DND-41 (cell line): ENCODE data around the gene SOX18.

ENCODE experiments used
- ATAC-seq: fragments of 200-7000 bp; cut with Tn5 transposase; 3 replicates; pipeline ENCODE4 v1.9.1; 2021; ENCODE audit warnings: low read depth; ENCODE audit not compliant: insufficient read depth
- DNase-seq: peaks from one replicate; pipeline ENCODE4 v3.0.0-alpha.2; 2020
- H2AFZ ChIP-seq: 2 replicates; pipeline ENCODE4 v1.6.0; 2012; ENCODE audit warnings: low read depth, low read length
- H3K27ac ChIP-seq: 2 replicates; pipeline ENCODE4 v1.5.1; 2012; ENCODE audit warnings: low read length, inconsistent platforms
- H3K27me3 ChIP-seq: fragments of 200-600 bp; sonication (generic); 2 replicates; pipeline ENCODE4 v1.6.0; 2012; ENCODE audit warnings: low read length, mild to moderate bottlenecking, inconsistent platforms; ENCODE audit not compliant: insufficient read depth, poor library complexity
- H3K36me3 ChIP-seq: 2 replicates; pipeline ENCODE4 v1.5.1; 2012; ENCODE audit warnings: low read length, inconsistent platforms; ENCODE audit not compliant: insufficient read depth
- H3K4me1 ChIP-seq: 2 replicates; pipeline ENCODE4 v1.5.1; 2012; ENCODE audit warnings: mild to moderate bottlenecking, low read length; ENCODE audit not compliant: insufficient read depth
- H3K4me2 ChIP-seq: 2 replicates; pipeline ENCODE4 v1.6.0; 2012; ENCODE audit warnings: mild to moderate bottlenecking, moderate library complexity, low read length, inconsistent platforms; ENCODE audit not compliant: insufficient read depth
- H3K4me3 ChIP-seq, 2 experiments: fragments of 200-600 bp in 1 of 2; shearing (Covaris generic) in 1 of 2; 2 replicates each; pipeline ENCODE4 v1.5.1; 2012 to 2016; ENCODE audit warnings: inconsistent platforms in 2 of 2, low read length in 2 of 2, mild to moderate bottlenecking in 2 of 2, low read depth in 1 of 2, moderate library complexity in 1 of 2
- H3K79me2 ChIP-seq: 2 replicates; pipeline ENCODE4 v1.6.0; 2012; ENCODE audit warnings: low read length, inconsistent platforms; ENCODE audit not compliant: insufficient read depth
- H3K9ac ChIP-seq: 2 replicates; pipeline ENCODE4 v1.6.0; 2012; ENCODE audit warnings: low read depth, mild to moderate bottlenecking, inconsistent platforms, low read length, moderate library complexity
- H3K9me3 ChIP-seq: 2 replicates; pipeline ENCODE4 v1.5.1; 2012; ENCODE audit warnings: low read length, moderate library complexity, mild to moderate bottlenecking, inconsistent platforms; ENCODE audit not compliant: insufficient read depth, severe bottlenecking
- H4K20me1 ChIP-seq: 2 replicates; pipeline ENCODE4 v1.6.0; 2012; ENCODE audit warnings: low read length; ENCODE audit not compliant: insufficient read depth
- EZH2 ChIP-seq: IDR thresholded peaks from 3 replicates; pipeline ENCODE4 v1.6.1; 2012; ENCODE audit warnings: borderline replicate concordance, low read depth, mild to moderate bottlenecking, moderate library complexity, low read length, inconsistent platforms; ENCODE audit not compliant: severe bottlenecking
- TF ChIP-seq, protein P1 (sequence below): IDR thresholded peaks from 2 replicates; pipeline ENCODE4 v1.5.1; 2012; ENCODE audit warnings: borderline replicate concordance, low read length, moderate library complexity, mild to moderate bottlenecking; ENCODE audit not compliant: poor library complexity, severe bottlenecking; ENCODE audit errors: extremely low read depth

Gene SOX18

DNA sequence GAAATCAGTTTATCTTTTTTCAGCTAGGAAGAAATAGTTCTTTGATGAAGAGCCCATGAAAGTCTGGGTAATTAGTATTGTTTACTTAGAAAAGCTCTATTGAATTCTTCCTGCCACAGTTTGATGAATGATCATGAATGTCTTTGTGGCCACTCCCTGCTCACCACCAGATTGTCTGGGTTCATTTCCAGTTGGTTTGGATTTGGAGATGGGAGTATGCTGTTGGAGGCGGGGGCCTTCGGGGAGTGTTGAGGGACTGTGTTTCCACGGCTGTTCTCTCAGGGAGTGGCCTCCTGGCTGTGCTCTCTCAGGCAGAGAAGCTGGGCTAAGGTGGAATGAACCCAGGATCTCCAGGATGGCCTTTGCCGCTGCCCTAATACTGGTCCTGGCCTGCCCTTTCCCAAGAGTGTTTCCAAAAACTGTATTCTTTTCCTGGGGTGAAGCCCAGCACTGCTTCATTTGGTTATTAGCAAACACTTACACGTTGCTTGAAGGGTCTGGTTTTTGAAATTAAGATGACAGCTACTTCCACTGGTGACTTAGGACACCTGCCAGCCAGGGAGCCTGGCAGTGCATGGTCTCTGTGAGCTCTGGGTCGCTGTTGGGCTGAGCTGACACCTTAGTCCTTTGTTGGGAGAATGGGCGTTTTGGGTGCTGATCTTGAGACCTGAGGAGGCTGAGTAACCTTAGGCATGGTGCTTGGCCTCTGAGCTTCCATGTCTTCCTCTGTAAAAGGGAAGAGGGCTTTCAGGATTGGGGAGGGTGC lies 45.3 kb downstream of the SOX18 start:
- H3K27me3 ChIP-seq = no peaks in the 10 kb centered on the region
- peaks cover 89% of the 10 kb centered on the region for H3K36me3 ChIP-seq
- no peak overlapping the region for H2AFZ ChIP-seq
- no peaks in the 10 kb centered on the region for H3K9me3 ChIP-seq
- no peak overlapping the region for H3K4me2 ChIP-seq
- DNase-seq (no peak), ATAC-seq (no peak)
- TF ChIP-seq, protein P1, sequence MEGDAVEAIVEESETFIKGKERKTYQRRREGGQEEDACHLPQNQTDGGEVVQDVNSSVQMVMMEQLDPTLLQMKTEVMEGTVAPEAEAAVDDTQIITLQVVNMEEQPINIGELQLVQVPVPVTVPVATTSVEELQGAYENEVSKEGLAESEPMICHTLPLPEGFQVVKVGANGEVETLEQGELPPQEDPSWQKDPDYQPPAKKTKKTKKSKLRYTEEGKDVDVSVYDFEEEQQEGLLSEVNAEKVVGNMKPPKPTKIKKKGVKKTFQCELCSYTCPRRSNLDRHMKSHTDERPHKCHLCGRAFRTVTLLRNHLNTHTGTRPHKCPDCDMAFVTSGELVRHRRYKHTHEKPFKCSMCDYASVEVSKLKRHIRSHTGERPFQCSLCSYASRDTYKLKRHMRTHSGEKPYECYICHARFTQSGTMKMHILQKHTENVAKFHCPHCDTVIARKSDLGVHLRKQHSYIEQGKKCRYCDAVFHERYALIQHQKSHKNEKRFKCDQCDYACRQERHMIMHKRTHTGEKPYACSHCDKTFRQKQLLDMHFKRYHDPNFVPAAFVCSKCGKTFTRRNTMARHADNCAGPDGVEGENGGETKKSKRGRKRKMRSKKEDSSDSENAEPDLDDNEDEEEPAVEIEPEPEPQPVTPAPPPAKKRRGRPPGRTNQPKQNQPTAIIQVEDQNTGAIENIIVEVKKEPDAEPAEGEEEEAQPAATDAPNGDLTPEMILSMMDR = no peak
- no peak for TF ChIP-seq EZH2
- H3K27ac ChIP-seq = no peak overlapping the region
- no peak overlapping the region for H3K9ac ChIP-seq
- H3K4me1 ChIP-seq = no peaks in the 10 kb centered on the region
- peaks cover 39% of the 10 kb centered on the region for H4K20me1 ChIP-seq
- H3K4me3 ChIP-seq = no peak overlapping the region
- H3K79me2 ChIP-seq = peaks cover 45% of the 10 kb centered on the region

DNA sequence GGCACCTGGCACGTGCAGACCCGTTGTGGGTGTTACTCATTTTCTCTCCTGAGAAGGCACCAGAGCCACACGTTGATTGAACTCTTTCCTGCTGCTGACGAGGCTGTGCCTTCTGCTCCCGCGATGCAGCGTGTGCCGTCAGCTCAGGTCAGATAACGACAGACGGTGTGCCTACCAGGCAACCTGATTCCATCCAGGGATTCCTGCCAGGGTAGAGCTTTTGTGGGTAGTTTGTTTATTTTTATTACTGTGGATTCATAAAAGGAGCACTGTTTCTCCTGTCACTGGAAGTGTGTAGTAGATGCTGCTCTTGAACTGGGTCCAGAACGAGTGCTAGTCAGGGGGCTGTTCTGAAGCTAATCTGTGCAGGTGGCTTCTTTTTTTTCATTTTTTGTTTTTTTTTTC lies 47.8 kb downstream of the SOX18 start:
- Histone ChIP-seq H4K20me1 (peaks cover 34% of the 10 kb centered on the region), H3K9ac (no peak overlapping the region), H3K9me3 (no peaks in the 10 kb centered on the region), H3K4me3 (no peak overlapping the region), H3K4me1 (no peaks in the 10 kb centered on the region), H2AFZ (no peak overlapping the region), H3K27me3 (no peaks in the 10 kb centered on the region), H3K36me3 (peaks cover 83% of the 10 kb centered on the region), H3K27ac (no peak overlapping the region), H3K79me2 (peaks cover 23% of the 10 kb centered on the region), H3K4me2 (no peak overlapping the region)
- no peak for TF ChIP-seq EZH2
- TF ChIP-seq, protein P1 = no peak
- DNase-seq = no peak
- ATAC-seq = no peak

DNA sequence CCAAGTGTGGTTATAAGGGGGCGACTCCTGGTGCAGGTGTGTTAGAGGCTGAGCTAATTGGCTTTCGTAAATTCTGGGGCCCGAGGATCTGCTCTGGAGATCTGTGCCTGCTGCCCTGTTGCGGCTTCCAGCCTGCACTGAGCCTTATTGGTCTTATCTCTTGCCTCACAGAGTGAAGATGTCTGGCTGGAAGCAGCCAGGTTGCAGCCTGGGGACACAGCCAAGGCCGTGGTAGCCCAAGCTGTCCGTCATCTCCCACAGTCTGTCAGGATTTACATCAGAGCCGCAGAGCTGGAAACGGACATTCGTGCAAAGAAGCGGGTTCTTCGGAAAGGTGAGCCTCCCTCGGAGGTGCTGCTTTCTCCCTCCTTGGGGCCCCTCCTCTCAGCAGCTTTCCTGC lies 48.5 kb downstream of the SOX18 start:
- Histone ChIP-seq H4K20me1 (peaks cover 30% of the 10 kb centered on the region), H3K4me1 (no peaks in the 10 kb centered on the region), H3K4me2 (no peak overlapping the region), H2AFZ (no peak overlapping the region), H3K27me3 (no peaks in the 10 kb centered on the region), H3K79me2 (peaks cover 21% of the 10 kb centered on the region), H3K4me3 (no peak overlapping the region), H3K27ac (no peak overlapping the region), H3K9ac (no peak overlapping the region), H3K9me3 (no peaks in the 10 kb centered on the region), H3K36me3 (peaks cover 85% of the 10 kb centered on the region)
- ATAC-seq (no peak), DNase-seq (no peak)
- TF ChIP-seq, protein P1 = no peak
- no peak for TF ChIP-seq EZH2
